H1 (cell line): ENCODE measurements around the gene ARMC3. TPM values are rescaled to one million over a fixed set of nuclear protein-coding genes. Genes with fewer than 3 reads are reported as not detected.

Experiments
- ATF2 ChIP-seq: IDR thresholded peaks from 2 replicates; pipeline ENCODE4 v1.6.1; 2012; ENCODE audit warnings: low read length, inconsistent platforms
- CTCF ChIP-seq, 3 experiments: IDR thresholded peaks; 1 replicate in 2 of 3; 2 replicates in 1 of 3; pipeline versions ENCODE4 v1.5.1 to v1.6.1; 2011; ENCODE audit warnings: low read length in 3 of 3, mild to moderate bottlenecking in 3 of 3, inconsistent platforms in 2 of 3, low read depth in 1 of 3, moderate library complexity in 1 of 3; ENCODE audit not compliant: insufficient read depth in 1 of 3; ENCODE audit errors: control extremely low read depth in 1 of 3
- HDAC2 ChIP-seq, 2 experiments: fragments of 300-600 bp in 1 of 2; sonication (generic) in 1 of 2; IDR thresholded peaks; 2 replicates each; pipeline ENCODE4 v1.6.1; 2011 to 2012; ENCODE audit warnings: low read depth in 2 of 2, low read length in 2 of 2, mild to moderate bottlenecking in 2 of 2, moderate library complexity in 2 of 2, borderline replicate concordance in 1 of 2, inconsistent platforms in 1 of 2
- HDAC6 ChIP-seq: IDR thresholded peaks from one replicate; pipeline ENCODE4 v1.7.1; 2012; ENCODE audit warnings: low read depth, mild to moderate bottlenecking, inconsistent platforms, low read length, moderate library complexity
- SUZ12 ChIP-seq: fragments of 200-600 bp; sonication (generic); IDR thresholded peaks from 2 replicates; pipeline ENCODE4 v1.6.1; 2012; ENCODE audit warnings: mild to moderate bottlenecking, inconsistent platforms, low read length, moderate library complexity, mixed read lengths
- TCF12 ChIP-seq: IDR thresholded peaks from 2 replicates; pipeline ENCODE4 v1.6.1; 2011; ENCODE audit warnings: low read depth, mild to moderate bottlenecking, low read length
- polyA plus RNA-seq, 7 experiments: library from polyadenylated mRNA; depleted of rRNA in 3 of 7; stranded (reverse) in 5 of 7; unstranded in 2 of 7; fragments of >200 nt in 5 of 7; fragments of 200-250 nt in 2 of 7; gene quantifications; 1 replicate in 5 of 7; 2 replicates in 1 of 7; 4 replicates in 1 of 7; pipeline versions ENCODE4 v1.2.1 to v1.2.3, GENCODE V29; 2011 to 2013; ENCODE audit warnings: missing spikeins in 2 of 7, mixed read lengths in 2 of 7
- total RNA-seq: library from RNA; stranded (reverse); fragmentation: NEBNext Ultra II Directional; extraction: Animal tissue kit (Norgen Biotek cat#: 25700); gene quantifications from 2 replicates; pipeline ENCODE4 v1.2.1, GENCODE V29; 2021

The ARMC3 gene
- total and polyA plus RNA-seq, 2 of the 8 experiments (the other 6 are each of a cell fraction or from before 2014, with no cell fraction given), result 0.15 TPM

GRCh38 chr10:22962817-22963216, 35.0 kb downstream of the ARMC3 start (continued):
- TF ChIP-seq CTCF (IDR thresholded peaks at IDR 0.05; ENCODE audit: control extremely low read depth in 1 of 3, insufficient read depth in 1 of 3, low read depth in 1 of 3, low read length in 3 of 3) (no peak), HDAC2 (IDR thresholded peaks at IDR 0.05; ENCODE audit: borderline replicate concordance in 1 of 2, low read depth in 2 of 2, low read length in 2 of 2) (no peak), SUZ12 (no peak), HDAC6 (no peak), ATF2 (no peak), TCF12 (no peak)
